Measurements from ENCODE around the gene CLEC1B. TPM values are rescaled to one million over a fixed set of nuclear protein-coding genes. Genes with fewer than 3 reads are reported as not detected.

The CLEC1B gene
- total RNA-seq, 1 donor from 2014 or later: not detected

GRCh38 chr12:9951026-9951675 is 47.8 kb downstream of the CLEC1B start:
- Mint-ChIP-seq H3K27me3 (ENCODE audit: unreplicated experiment) (peaks cover 4% of the 10 kb centered on the region), H3K4me1 (ENCODE audit: unreplicated experiment) (no peaks in the 10 kb centered on the region), H3K36me3 (ENCODE audit: low read depth, unreplicated experiment) (no peaks in the 10 kb centered on the region), H3K9me3 (ENCODE audit: unreplicated experiment) (no peaks in the 10 kb centered on the region), H3K4me3 (ENCODE audit: unreplicated experiment) (no peak overlapping the region), H3K27ac (ENCODE audit: unreplicated experiment) (no peak overlapping the region)
- TF ChIP-seq, protein P1, sequence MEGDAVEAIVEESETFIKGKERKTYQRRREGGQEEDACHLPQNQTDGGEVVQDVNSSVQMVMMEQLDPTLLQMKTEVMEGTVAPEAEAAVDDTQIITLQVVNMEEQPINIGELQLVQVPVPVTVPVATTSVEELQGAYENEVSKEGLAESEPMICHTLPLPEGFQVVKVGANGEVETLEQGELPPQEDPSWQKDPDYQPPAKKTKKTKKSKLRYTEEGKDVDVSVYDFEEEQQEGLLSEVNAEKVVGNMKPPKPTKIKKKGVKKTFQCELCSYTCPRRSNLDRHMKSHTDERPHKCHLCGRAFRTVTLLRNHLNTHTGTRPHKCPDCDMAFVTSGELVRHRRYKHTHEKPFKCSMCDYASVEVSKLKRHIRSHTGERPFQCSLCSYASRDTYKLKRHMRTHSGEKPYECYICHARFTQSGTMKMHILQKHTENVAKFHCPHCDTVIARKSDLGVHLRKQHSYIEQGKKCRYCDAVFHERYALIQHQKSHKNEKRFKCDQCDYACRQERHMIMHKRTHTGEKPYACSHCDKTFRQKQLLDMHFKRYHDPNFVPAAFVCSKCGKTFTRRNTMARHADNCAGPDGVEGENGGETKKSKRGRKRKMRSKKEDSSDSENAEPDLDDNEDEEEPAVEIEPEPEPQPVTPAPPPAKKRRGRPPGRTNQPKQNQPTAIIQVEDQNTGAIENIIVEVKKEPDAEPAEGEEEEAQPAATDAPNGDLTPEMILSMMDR (IDR thresholded peaks at IDR 0.05; ENCODE audit: unreplicated experiment): no peak
- no peak for DNase-seq (ENCODE audit: low spot score)

GRCh38 chr12:9948606-9949296 is 50.2 kb downstream of the CLEC1B start:
- H3K4me3 Mint-ChIP-seq (ENCODE audit: unreplicated experiment): no peak overlapping the region

GRCh38 chr12:9947674-9948073 is 51.2 kb downstream of the CLEC1B start:
- Mint-ChIP-seq H3K9me3 (ENCODE audit: unreplicated experiment) (no peaks in the 10 kb centered on the region), H3K27ac (ENCODE audit: unreplicated experiment) (no peak overlapping the region)

More at GRCh38 chr12:9948606-9949296, 50.2 kb downstream of the CLEC1B start:
- TF ChIP-seq, protein P1 (IDR thresholded peaks at IDR 0.05; ENCODE audit: unreplicated experiment): no peak
- Mint-ChIP-seq H3K36me3 (ENCODE audit: low read depth, unreplicated experiment) (no peaks in the 10 kb centered on the region), H3K9me3 (ENCODE audit: unreplicated experiment) (no peaks in the 10 kb centered on the region), H3K27ac (ENCODE audit: unreplicated experiment) (no peak overlapping the region), H3K27me3 (ENCODE audit: unreplicated experiment) (peaks cover 4% of the 10 kb centered on the region), H3K4me1 (ENCODE audit: unreplicated experiment) (peaks cover 5% of the 10 kb centered on the region)
- DNase-seq (ENCODE audit: low spot score): no peak

GRCh38 chr12:9944391-9944790 is 54.5 kb downstream of the CLEC1B start:
- TF ChIP-seq, protein P1 (IDR thresholded peaks at IDR 0.05; ENCODE audit: unreplicated experiment): no peak
- no peaks in the 10 kb centered on the region for H3K9me3 Mint-ChIP-seq (ENCODE audit: unreplicated experiment)
- no peak for DNase-seq (ENCODE audit: low spot score)
- H3K27me3 Mint-ChIP-seq (ENCODE audit: unreplicated experiment): peaks cover 2% of the 10 kb centered on the region
- H3K27ac Mint-ChIP-seq (ENCODE audit: unreplicated experiment): peak overlapping the region; percentile 7
- H3K4me3 Mint-ChIP-seq (ENCODE audit: unreplicated experiment): no peak overlapping the region
- no peaks in the 10 kb centered on the region for H3K36me3 Mint-ChIP-seq (ENCODE audit: low read depth, unreplicated experiment)
- peaks cover 8% of the 10 kb centered on the region for H3K4me1 Mint-ChIP-seq (ENCODE audit: unreplicated experiment)

More at GRCh38 chr12:9947674-9948073, 51.2 kb downstream of the CLEC1B start:
- no peak for DNase-seq (ENCODE audit: low spot score)
- Mint-ChIP-seq H3K4me3 (ENCODE audit: unreplicated experiment) (no peak overlapping the region), H3K36me3 (ENCODE audit: low read depth, unreplicated experiment) (no peaks in the 10 kb centered on the region), H3K27me3 (ENCODE audit: unreplicated experiment) (peaks cover 4% of the 10 kb centered on the region), H3K4me1 (ENCODE audit: unreplicated experiment) (peaks cover 8% of the 10 kb centered on the region)
- TF ChIP-seq, protein P1 (IDR thresholded peaks at IDR 0.05; ENCODE audit: unreplicated experiment): no peak

DNA sequence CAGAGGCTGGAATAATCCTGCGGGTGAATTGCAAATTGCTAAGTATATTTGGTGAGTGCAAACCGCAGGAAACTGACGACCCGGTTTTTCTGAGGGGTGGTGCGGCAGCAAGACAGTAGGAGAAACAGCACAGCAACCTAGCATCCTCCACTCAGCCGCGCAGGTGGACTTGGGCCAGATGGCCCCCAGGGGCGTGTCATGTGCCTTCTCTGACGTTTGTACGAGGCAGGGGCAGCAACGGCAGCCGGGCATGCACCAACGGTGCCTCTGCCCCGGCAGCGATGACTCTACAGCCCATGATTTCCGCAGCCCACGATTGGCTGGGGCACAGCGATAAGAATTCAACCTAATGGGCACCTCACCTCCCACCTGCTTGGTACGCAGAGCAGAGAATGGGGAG is 55.7 kb downstream of the CLEC1B start:
- no peak for DNase-seq (ENCODE audit: low spot score)
- Mint-ChIP-seq H3K4me3 (ENCODE audit: unreplicated experiment) (no peak overlapping the region), H3K27me3 (ENCODE audit: unreplicated experiment) (peaks cover 2% of the 10 kb centered on the region), H3K27ac (ENCODE audit: unreplicated experiment) (no peak overlapping the region), H3K4me1 (ENCODE audit: unreplicated experiment) (peaks cover 8% of the 10 kb centered on the region), H3K9me3 (ENCODE audit: unreplicated experiment) (no peaks in the 10 kb centered on the region), H3K36me3 (ENCODE audit: low read depth, unreplicated experiment) (no peaks in the 10 kb centered on the region)
- TF ChIP-seq, protein P1 (IDR thresholded peaks at IDR 0.05; ENCODE audit: unreplicated experiment): no peak
